ENCODE results near the gene TNNT3.

The TNNT3 gene

DNA sequence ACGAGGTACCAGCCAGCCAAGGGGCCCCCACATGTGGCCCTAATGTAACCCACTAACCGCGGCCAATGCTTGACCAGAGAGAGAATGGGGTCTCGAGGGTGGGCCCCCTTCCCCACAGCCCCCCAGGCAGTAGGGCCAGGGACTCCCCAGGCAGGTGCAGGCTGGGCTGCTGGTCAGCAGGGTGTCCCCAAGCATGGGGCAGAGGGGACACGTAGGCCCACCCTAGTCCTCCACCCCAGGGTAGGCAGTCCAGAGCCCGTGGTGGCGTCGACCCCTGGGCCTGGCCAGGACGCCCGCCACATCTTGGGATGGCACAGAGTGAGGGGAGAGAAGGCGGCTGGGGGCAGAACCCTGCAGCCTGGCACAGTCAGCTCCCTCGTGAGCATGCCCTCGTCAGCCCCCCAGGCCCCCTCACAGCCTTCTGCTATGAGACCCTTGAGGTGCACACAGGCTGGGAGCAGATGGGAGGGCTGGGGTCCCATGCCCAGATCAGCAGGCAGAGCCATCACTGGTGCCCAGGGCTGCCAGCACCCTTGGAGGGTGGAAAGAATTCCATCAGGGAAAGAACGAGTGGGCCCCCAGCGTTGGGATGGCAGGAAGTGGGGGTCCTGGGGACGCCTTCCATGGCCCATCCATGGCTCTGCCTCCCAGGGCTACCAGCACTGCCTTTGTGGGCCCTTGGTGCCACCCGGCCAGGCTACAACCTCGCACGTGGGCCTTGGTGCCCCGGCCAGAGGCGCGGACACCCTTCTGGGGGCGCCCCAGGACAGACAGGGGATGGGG lies 6.1 kb downstream of the TNNT3 start:
- TF ChIP-seq YY1 (IDR thresholded peaks at IDR 0.05; ENCODE audit: low read depth) (no peak), ZBTB7A (IDR thresholded peaks at IDR 0.05; ENCODE audit: low read depth) (no peak), EGR1 (IDR thresholded peaks at IDR 0.05) (no peak), NFIC (IDR thresholded peaks at IDR 0.05) (no peak), EP300 (IDR thresholded peaks at IDR 0.05; ENCODE audit: borderline replicate concordance) (no peak), TEAD4 (IDR thresholded peaks at IDR 0.05) (no peak), CEBPB (IDR thresholded peaks at IDR 0.05) (no peak), TAF1 (IDR thresholded peaks at IDR 0.05; ENCODE audit: low read depth) (no peak), CREB1 (IDR thresholded peaks at IDR 0.05; ENCODE audit: low read depth) (no peak), RAD21 (IDR thresholded peaks at IDR 0.05; ENCODE audit: low read depth) (no peak), FOXM1 (IDR thresholded peaks at IDR 0.05; ENCODE audit: borderline replicate concordance, low read depth) (no peak), TCF12 (IDR thresholded peaks at IDR 0.05; ENCODE audit: low read depth) (no peak)
- TF ChIP-seq, protein P1, sequence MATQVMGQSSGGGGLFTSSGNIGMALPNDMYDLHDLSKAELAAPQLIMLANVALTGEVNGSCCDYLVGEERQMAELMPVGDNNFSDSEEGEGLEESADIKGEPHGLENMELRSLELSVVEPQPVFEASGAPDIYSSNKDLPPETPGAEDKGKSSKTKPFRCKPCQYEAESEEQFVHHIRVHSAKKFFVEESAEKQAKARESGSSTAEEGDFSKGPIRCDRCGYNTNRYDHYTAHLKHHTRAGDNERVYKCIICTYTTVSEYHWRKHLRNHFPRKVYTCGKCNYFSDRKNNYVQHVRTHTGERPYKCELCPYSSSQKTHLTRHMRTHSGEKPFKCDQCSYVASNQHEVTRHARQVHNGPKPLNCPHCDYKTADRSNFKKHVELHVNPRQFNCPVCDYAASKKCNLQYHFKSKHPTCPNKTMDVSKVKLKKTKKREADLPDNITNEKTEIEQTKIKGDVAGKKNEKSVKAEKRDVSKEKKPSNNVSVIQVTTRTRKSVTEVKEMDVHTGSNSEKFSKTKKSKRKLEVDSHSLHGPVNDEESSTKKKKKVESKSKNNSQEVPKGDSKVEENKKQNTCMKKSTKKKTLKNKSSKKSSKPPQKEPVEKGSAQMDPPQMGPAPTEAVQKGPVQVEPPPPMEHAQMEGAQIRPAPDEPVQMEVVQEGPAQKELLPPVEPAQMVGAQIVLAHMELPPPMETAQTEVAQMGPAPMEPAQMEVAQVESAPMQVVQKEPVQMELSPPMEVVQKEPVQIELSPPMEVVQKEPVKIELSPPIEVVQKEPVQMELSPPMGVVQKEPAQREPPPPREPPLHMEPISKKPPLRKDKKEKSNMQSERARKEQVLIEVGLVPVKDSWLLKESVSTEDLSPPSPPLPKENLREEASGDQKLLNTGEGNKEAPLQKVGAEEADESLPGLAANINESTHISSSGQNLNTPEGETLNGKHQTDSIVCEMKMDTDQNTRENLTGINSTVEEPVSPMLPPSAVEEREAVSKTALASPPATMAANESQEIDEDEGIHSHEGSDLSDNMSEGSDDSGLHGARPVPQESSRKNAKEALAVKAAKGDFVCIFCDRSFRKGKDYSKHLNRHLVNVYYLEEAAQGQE (IDR thresholded peaks at IDR 0.05; ENCODE audit: low read depth): no peak
- TF ChIP-seq, protein P2, sequence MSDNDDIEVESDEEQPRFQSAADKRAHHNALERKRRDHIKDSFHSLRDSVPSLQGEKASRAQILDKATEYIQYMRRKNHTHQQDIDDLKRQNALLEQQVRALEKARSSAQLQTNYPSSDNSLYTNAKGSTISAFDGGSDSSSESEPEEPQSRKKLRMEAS (IDR thresholded peaks at IDR 0.05): no peak
- TF ChIP-seq, protein P3, sequence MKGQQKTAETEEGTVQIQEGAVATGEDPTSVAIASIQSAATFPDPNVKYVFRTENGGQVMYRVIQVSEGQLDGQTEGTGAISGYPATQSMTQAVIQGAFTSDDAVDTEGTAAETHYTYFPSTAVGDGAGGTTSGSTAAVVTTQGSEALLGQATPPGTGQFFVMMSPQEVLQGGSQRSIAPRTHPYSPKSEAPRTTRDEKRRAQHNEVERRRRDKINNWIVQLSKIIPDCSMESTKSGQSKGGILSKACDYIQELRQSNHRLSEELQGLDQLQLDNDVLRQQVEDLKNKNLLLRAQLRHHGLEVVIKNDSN (IDR thresholded peaks at IDR 0.05): no peak

DNA sequence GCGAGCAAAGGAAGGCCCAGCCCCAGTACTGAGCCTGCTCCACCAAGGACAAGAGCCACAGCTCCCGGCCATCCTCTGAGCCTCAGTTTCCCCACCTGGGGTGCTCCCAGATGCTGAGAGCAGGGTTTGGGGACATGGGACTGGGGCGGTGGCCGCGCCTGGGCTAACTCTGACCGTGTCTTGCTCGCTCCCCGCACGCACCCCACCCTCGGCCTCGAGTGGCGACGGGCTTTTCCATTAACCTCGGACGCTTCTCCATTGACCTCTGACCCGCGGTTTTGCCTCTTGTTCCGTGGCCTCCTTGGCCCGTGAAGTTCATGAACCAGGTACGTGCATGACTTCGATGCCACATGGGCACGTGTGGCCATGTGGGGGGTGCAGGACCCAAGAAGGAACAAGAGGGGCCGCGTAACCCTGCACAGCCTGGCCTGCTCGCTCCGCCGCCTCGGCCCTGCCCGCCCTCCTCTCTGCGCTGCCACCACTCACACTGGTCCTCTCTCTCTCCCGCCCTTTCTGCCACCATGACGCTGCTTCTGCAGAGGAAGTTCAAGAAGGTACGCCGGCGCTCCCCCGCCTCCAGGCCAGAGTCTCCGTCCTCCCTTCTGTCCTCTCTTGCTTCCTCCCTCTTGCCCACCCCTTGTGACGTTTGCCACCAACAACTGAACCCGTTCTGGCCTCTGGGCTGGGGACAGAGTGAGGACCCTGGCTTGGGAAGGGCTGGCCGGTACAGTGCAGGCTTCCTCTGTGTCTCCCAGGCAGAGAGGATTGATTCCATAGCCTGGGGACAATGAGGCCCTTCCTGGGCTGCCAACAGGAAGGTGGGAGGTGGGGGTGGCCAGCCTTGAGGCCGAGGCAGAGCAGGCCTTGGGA lies 6.9 kb downstream of the TNNT3 start:
- no peak for TF ChIP-seq FOXM1 (IDR thresholded peaks at IDR 0.05; ENCODE audit: borderline replicate concordance, low read depth)
- TF ChIP-seq, protein P1 (IDR thresholded peaks at IDR 0.05; ENCODE audit: low read depth): no peak
- TF ChIP-seq ZBTB7A (IDR thresholded peaks at IDR 0.05; ENCODE audit: low read depth): no peak
- no peak for TF ChIP-seq EGR1 (IDR thresholded peaks at IDR 0.05)
- TF ChIP-seq, protein P2 (IDR thresholded peaks at IDR 0.05): no peak
- no peak for TF ChIP-seq TAF1 (IDR thresholded peaks at IDR 0.05; ENCODE audit: low read depth)

DNA sequence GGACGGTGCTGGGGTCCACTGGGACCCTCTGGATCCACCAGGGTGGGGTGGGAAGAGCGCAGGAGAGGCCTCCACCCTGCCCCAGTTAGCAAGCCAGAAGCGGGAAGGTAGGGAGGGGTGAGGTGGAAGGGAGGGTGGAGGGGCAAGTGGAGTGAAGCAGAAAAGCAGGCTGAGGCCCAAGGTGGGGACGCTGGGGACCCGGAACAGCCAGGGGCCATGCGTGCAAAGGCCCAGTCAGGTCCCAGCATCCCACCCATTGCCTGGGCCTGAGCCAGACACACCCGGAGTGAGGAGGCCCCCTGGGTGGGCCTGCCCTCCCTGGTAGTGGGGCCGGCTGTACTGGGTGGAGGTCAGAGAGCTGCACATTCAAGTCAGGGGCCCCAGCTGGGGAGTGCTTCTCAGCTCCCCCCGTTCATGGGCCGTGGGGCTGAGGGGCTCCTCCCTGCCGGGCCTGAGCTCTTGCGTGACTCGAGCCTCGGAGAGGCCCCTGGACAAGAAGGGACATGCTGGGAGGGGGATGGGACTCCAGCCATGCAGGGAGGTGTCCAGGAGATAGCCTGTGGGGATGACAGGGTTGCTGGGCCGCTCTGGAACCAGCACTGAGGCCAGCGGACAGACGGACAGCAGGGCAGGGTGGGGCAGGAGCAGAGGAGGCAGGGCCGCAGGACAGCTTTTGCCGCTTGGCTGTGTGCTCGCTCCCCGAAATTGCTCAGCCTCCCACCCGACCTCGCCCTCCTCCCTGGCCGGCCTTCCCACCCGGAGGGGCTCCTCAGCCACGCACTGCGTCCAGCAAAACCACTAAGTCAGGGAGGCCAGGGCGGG lies 7.7 kb downstream of the TNNT3 start:
- TF ChIP-seq FOXM1 (IDR thresholded peaks at IDR 0.05; ENCODE audit: borderline replicate concordance, low read depth): no peak
- TF ChIP-seq NFIC (IDR thresholded peaks at IDR 0.05): no peak
- TF ChIP-seq, protein P2 (IDR thresholded peaks at IDR 0.05): no peak
- TF ChIP-seq TCF12 (IDR thresholded peaks at IDR 0.05; ENCODE audit: low read depth): no peak
- no peak for TF ChIP-seq EP300 (IDR thresholded peaks at IDR 0.05; ENCODE audit: borderline replicate concordance)
- no peak for TF ChIP-seq YY1 (IDR thresholded peaks at IDR 0.05; ENCODE audit: low read depth)
- TF ChIP-seq, protein P1 (IDR thresholded peaks at IDR 0.05; ENCODE audit: low read depth): no peak
- no peak for TF ChIP-seq TAF1 (IDR thresholded peaks at IDR 0.05; ENCODE audit: low read depth)
- TF ChIP-seq CEBPB (IDR thresholded peaks at IDR 0.05): no peak
- no peak for TF ChIP-seq RAD21 (IDR thresholded peaks at IDR 0.05; ENCODE audit: low read depth)
- no peak for TF ChIP-seq CREB1 (IDR thresholded peaks at IDR 0.05; ENCODE audit: low read depth)
- TF ChIP-seq ZBTB7A (IDR thresholded peaks at IDR 0.05; ENCODE audit: low read depth): no peak
- TF ChIP-seq EGR1 (IDR thresholded peaks at IDR 0.05): no peak
- no peak for TF ChIP-seq TEAD4 (IDR thresholded peaks at IDR 0.05)
- TF ChIP-seq, protein P3 (IDR thresholded peaks at IDR 0.05): no peak
